NCI-H2107 treated with DMSO at 0.1 percent for 48 hours (cell line): Measurements from ENCODE around the gene CCR5.
"Not testable (repeated sequence)": the region's sequence is repeated elsewhere in the genome, so short reads cannot be mapped to it uniquely, and the experiment has no call there.

Source experiments
- DNase-seq: peaks from one replicate; lab custom pipeline; 2025; ENCODE audit not compliant: unreplicated experiment; lab: John Stamatoyannopoulos, UW

CCR5 gene

DNA sequence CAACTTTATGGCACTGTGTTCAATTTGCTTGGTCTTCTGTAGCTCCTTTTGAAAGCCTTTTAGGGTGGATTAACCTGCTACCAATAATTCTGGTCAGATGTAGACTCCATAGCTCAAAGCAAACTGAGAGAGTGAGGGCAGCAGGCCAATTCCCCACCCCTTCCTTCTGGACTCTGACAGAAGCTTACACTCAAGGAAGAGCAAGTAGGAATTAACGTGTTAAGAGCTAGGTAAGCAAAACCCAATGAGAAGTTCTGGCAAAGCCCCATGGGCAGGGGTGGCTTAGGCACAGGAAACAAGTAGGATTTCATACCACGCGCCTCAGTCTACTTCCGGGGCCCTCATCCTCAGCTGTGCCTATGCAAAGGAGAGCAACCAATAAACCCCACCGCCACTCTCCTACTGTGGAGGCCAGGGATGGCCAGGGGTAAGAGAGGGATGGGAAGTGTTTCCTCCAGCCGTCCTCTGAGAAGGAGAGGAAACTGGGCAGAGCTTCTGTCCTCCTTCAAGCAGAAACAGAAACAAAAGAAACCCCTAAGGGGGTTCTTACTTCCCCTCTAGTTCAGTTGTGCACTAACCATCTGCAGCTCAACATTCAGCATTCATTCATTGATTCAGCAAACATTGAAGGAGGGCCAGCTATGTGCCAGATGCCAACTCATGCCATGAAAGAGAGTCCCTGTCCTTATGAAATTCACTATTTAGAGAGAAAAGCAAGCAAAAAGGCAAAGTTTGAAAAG, 12.6 kb downstream of the CCR5 start:
- DNase-seq, result no peak

GRCh38 chr3:46383951-46384330, 13.2 kb downstream of the CCR5 start:
- no peak for DNase-seq

DNA sequence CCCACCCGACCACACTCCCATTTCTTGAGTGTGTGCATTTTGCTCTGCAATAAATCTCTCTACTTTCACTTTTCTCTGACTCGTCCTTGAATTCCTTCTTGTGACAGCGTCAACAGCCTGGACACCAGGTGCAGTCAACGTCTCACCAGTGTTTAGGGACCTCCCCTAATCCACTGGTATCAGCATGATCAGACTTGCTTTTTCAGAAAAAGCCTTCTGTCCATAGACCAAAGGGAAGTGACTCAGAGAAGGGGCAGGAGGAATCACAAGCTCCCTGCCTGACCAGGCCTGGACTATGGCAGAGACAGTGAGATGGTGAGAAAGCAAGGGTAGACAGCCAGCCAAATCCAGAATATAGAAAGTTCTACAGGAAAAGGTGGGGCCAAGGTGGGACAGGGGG, 15.5 kb downstream of the CCR5 start:
- DNase-seq, result no peak

DNA sequence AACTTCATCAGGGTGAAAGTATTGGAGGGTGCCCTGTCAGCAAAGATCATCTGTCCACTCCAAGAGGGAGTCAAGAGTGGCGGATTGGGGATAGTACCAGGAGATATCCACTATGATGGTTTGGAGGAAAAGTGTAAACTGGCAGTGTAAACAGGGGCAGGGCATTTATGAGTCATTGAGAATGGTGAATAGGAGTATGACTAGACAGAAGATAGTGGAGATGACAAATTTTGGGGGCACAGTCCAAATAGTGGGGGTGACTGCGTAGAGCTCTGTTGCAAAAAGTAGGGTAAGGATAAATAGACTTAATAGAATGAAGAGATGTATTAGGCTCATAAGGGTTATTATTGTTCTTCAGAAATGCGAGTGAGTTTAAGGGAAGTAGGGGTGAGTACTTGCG, 18.1 kb downstream of the CCR5 start:
- not testable (repeated sequence) for DNase-seq

DNA sequence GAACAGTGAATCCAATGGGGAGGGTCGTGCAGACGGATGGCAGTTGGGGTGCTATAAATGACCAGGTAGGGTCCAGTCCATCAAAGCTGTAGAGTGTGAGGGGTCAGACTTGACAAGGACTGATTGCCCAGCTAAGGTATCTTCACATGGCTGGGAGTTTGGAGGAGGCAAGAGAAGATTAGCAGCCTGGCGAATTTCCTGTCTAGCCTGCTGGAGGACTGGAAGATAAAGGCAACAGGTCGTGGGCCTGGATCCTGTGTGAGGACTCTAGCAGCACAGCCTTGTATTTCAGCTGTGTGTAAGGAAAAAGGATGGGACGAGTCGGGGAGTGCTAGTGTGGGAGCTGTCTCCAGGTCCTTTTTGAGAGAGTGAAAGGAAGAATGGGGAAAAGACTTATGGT, 18.6 kb downstream of the CCR5 start:
- no peak for DNase-seq

DNA sequence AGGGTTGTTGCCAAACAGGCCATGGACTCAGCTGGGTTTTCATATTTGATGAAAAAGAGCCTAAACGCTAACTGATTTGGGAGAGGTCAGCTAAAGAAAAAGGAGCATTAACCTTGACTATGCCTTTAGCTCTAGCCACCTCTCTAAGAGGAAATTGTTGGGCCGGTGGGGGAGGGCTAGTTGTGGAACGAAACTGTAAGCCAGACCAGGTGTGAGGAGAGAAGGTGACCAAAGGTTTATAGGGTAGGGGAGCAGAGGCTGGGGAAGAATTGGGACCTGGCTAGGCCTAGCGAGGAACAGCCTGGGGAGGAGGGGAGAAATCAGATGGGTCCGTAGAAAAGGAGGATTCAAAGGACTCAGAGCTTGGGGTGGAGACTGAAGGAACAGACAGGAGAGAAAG, 20.8 kb downstream of the CCR5 start:
- not testable (repeated sequence) for DNase-seq

DNA sequence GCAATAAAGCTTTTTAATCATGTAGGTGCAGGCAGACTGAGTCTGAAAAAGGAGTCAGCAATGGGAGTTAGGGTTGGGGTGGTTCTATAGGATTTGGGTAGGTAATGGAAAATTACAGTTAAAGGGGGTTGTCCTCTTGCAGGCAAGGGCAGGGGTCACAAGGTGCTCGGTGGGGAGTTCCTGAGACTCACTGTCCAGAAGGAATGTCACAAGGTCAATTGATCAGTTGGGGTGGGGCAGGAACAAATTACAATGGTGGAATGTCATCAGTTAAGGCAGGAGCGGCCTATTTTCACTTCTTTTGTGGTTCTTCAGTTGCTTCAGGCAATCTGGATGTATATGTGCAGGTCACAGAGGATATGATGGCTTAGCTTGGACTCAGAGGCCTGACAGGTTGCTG, 22.3 kb downstream of the CCR5 start:
- DNase-seq, result no peak

DNA sequence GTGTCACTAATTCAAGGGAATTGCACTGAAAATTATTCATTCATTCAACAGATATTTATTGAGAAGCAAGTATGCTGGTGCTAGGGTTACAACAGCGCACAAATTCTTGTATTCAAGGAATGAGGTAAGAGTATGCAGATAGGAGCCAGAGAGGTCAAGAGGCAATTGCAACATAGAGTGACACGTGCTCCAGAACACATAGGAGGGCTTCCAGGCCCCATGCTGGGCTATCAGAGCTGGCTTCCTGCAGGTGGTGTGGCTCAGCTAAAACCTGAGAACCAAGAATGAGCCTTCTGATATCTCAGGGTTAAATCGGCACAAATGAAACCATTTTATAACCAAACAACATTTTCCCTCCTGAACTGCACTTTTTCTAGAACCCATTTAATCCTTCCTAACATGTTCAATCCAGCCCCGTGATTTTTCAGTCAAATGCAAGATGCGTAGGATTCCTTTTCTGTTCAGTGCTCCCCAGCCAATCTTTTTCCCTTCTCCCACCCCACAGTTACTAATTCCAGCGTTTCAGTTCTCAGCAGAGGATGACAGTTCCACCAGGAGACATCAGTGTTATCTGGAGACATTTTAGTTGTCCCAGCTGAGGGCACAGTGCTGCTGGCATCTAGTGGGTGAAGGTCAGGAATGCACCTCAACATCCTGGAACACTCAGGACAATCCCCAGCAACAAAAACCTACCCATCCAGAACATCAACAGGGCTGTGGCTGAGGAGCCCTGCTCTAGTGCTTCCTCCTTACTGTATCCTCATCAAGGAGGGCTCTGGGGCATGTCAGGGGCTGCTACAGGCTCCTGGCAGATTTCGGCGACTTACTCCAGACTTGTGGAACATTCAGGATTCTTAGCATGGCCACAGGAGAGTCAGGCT, 23.0 kb downstream of the CCR5 start:
- DNase-seq, result no peak

DNA sequence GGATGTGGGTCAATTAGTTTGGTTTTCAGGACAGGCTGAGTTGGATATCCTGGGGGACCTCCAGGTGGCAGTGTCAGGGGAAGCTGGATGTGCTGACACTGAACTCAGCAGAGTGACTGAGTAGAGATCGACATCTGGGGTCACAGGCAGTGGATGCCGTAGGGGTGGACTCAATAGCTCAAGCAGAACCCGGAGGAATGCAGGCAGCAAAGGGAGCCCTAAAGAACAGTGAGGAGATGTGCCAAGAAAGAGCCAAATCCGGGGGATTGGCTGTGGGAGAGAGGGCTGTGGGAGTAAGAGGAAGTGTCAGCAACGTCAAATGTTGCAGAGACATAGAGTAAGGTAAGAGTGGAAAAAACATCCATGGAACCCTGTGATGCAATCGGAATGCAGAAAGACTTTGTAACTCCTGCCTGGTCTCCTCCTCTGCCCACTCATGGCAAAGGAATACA, 24.5 kb downstream of the CCR5 start:
- no peak for DNase-seq

- DNase-seq, result no peak
Measured at GRCh38 chr3:46395766-46396530, 25.2 kb downstream of the CCR5 start.

DNA sequence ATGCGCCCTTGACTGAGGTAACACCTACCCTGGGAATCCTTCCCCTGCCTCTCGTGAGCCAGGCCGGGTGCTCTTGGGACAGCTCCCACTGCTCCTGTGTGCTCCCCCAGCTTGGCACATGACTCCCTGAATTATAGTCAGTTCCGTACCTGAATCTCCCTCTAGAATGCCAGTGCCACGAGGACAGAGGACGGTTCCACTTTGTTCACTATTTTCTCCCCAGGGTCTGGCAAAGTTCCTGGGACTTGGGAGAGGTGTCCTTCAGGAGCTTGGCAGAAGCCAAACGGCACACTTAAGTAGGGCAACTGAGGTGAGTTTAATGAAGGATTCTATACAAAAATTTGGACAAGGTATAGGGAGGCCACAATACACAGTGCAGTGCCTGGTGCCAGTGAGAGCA, 26.4 kb downstream of the CCR5 start:
- no peak for DNase-seq

DNA sequence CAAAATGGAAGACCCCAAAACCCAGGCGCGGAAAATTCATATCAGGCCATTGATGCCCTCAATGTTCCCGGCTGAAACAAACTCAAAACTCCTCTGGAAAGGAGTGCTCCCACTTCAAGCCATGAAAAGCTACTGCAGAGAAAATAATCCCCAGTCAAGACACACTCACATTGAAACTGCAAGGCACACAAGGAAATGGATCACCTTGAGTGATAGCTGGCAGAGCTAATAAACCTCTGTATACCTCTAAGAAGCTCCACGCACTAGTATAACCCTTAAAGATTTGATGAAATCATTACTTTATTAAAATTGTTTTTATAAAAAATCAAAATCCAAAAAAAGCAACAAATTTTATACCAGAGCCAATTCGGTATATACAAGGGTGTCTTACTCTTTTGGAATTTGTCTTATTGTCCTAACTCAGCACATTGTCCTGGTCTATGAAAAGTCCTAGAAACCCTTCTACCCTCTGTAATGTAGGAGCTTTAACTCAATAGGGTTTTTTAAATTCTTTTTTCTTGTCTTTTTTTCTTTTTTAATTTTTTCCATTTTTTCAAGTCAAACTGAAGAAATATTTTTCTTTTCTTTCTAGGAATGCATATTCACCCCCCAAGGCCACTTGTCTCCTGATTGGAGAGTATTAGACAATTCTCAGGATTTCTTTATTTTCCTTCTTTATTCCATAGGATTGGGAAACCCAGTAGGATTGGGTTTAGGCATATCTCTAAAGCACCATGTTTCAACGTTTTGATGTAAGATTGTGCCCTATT, 27.6 kb downstream of the CCR5 start:
- DNase-seq, result no peak

- no peak for DNase-seq
Measured at GRCh38 chr3:46399098-46399497, 28.4 kb downstream of the CCR5 start.

- DNase-seq, result no peak
Measured at GRCh38 chr3:46399557-46399956, 28.8 kb downstream of the CCR5 start.

- DNase-seq, result no peak
Measured at GRCh38 chr3:46400000-46400734, 29.4 kb downstream of the CCR5 start.

DNA sequence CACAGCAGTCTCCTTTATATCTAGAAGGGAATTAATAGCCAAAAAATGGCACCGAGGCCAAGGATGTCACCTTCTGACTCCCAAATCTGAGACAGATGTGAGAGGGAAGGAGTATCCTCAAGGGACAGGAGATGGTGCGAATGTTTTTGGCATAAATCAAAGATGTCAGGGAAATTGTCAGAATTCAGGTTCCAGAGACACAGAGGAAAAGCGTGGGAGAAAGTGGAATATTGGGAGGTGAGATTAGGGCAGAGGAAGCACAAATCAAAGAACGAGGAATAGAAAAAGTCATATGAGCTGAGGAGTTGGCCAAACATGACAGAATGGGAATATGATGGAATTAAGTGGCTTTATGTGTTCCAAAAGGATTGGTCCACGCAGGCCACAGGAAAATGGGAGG, 30.1 kb downstream of the CCR5 start:
- no peak for DNase-seq

- DNase-seq, result no peak
Measured at GRCh38 chr3:46401579-46401978, 30.8 kb downstream of the CCR5 start.

- not testable (repeated sequence) for DNase-seq
Measured at GRCh38 chr3:46402902-46403301, 32.2 kb downstream of the CCR5 start.

DNA sequence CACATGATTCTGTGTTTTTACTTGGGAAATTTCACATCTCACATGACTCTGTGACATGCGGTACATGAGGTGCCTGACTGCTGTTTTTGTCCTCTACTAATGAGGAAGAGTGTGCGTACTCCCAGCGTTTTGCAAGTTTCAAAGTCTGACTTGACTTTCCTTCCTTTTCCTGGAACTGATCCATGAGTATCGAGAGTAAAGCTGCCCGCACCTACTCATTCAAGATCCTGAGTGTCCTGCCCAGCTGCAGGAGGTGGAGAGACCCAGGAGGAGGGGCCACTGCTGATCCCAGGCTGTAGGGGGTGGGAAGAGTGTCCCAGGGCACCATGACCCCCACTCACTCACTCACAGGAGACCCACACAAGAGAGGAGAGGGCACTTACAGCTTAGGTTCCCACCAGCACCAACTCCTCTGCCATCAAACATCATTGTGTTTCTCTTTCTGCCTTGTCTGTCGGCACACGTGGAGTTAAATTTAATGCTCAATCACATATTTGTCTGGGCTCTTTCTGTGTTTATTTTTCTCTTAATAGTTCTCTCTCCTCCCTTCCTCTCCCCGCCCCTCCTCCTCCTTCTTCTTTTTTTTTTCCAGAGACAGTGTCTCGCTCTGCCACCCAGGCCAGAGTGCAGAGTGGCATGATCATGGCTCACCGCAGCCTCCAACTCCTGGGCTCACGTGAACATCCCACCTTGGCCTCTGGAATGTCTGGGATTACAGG, 34.7 kb downstream of the CCR5 start:
- no peak for DNase-seq

DNA sequence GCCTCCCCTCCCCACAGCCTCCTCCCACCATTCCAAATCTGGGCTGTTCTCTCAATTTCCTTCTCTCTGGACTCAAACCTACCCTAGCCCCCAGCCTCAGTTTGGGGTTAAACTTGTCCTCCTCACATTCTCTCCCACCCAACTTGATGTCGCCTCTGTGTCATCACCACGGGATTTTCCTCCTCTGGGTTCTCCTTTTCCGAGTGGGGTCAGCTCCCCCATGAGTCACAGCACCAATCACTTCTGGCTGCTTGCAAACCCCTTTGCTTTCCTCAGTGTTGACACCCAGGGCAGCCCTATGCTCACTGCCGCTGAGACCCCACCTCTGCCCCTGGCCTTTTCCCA, 35.7 kb downstream of the CCR5 start:
- no peak for DNase-seq
